Astrocyte (in vitro differentiated cells and primary cell): ENCODE measurements around the gene CYBB.

ENCODE experiments used
- EZH2 ChIP-seq: IDR thresholded peaks from 2 replicates; pipeline ENCODE4 v1.6.1; 2012; ENCODE audit warnings: mild to moderate bottlenecking, low read length, inconsistent platforms; ENCODE audit not compliant: insufficient read depth
- TF ChIP-seq, protein P1 (sequence below): IDR thresholded peaks from 2 replicates; pipeline ENCODE4 v1.5.1; 2011; ENCODE audit warnings: low read depth, mild to moderate bottlenecking, inconsistent platforms, low read length, moderate library complexity; ENCODE audit not compliant: insufficient read depth

DNA sequence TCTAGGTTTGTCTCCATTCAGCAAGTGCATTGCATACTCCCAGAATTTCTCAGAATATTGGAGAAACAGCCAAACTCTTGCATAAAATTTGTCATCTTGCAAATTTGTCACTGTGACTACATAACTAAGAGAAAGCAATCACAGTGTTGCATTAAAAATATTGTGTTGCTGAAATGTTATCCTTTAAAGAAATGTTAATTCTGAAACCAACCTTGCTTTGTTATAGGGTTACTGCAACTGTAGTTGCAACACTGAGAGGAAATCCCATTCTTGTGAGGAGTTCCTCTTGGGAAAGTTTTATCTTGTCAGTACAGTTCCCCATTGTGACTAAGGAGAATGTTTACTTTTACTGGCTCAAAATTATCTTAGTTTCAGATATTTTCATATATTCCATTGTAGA is 20.9 kb downstream of the CYBB start:
- TF ChIP-seq, protein P1, sequence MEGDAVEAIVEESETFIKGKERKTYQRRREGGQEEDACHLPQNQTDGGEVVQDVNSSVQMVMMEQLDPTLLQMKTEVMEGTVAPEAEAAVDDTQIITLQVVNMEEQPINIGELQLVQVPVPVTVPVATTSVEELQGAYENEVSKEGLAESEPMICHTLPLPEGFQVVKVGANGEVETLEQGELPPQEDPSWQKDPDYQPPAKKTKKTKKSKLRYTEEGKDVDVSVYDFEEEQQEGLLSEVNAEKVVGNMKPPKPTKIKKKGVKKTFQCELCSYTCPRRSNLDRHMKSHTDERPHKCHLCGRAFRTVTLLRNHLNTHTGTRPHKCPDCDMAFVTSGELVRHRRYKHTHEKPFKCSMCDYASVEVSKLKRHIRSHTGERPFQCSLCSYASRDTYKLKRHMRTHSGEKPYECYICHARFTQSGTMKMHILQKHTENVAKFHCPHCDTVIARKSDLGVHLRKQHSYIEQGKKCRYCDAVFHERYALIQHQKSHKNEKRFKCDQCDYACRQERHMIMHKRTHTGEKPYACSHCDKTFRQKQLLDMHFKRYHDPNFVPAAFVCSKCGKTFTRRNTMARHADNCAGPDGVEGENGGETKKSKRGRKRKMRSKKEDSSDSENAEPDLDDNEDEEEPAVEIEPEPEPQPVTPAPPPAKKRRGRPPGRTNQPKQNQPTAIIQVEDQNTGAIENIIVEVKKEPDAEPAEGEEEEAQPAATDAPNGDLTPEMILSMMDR: no peak
- no peak for TF ChIP-seq EZH2
